Activated CD8-positive, alpha-beta memory T cell treated with anti-CD3 and anti-CD28 coated beads, Interleukin-2, amount 10 ng/mL, durations not matched to agents 7 days and 5 days (primary cell): ENCODE results near the gene SEC63. TPM values are rescaled to one million over a fixed set of nuclear protein-coding genes. Genes with fewer than 3 reads are reported as not detected.
"Not testable (repeated sequence)": the region's sequence is repeated elsewhere in the genome, so short reads cannot be mapped to it uniquely, and the experiment has no call there.

Experiments
- ATAC-seq: fragments of 150-1000 bp; cut with Tn5 transposase; one replicate; pipeline ENCODE4 v1.10.0; 2021; ENCODE audit warnings: moderate library complexity
- CTCF ChIA-PET: fragments of 350-600 bp; sonication (Branson Sonifier 250); formaldehyde crosslinking; loops from one replicate; lab custom pipeline; 2021; ENCODE audit warnings: antibody characterized with exemption; lab: Charles Lee
- DNase-seq: peaks from one replicate; pipeline ENCODE4 v3.0.0-alpha.2; 2020
- H3K27ac Mint-ChIP-seq: one replicate; pipeline ENCODE4 v1.8.0; 2021; ENCODE audit warnings: mild to moderate bottlenecking, mixed read lengths
- H3K27me3 Mint-ChIP-seq: one replicate; pipeline ENCODE4 v1.8.0; 2021; ENCODE audit warnings: mixed read lengths
- H3K36me3 Mint-ChIP-seq: one replicate; pipeline ENCODE4 v1.8.0; 2021; ENCODE audit warnings: mild to moderate bottlenecking, mixed read lengths
- H3K4me1 Mint-ChIP-seq: one replicate; pipeline ENCODE4 v1.8.0; 2021; ENCODE audit warnings: mixed read lengths
- H3K4me3 Mint-ChIP-seq: one replicate; pipeline ENCODE4 v1.8.0; 2021; ENCODE audit warnings: mild to moderate bottlenecking, moderate library complexity, mixed read lengths
- H3K9me3 Mint-ChIP-seq: one replicate; pipeline ENCODE4 v1.8.0; 2022; ENCODE audit warnings: low read depth, mixed read lengths
- total RNA-seq, 2 experiments: library from RNA; stranded (reverse); gene quantifications; one replicate each; pipeline ENCODE4 v1.2.3, GENCODE V29; 2021

Gene SEC63
- total RNA-seq, 2 experiments from 2014 or later, result 55.6 to 79.8 TPM

DNA sequence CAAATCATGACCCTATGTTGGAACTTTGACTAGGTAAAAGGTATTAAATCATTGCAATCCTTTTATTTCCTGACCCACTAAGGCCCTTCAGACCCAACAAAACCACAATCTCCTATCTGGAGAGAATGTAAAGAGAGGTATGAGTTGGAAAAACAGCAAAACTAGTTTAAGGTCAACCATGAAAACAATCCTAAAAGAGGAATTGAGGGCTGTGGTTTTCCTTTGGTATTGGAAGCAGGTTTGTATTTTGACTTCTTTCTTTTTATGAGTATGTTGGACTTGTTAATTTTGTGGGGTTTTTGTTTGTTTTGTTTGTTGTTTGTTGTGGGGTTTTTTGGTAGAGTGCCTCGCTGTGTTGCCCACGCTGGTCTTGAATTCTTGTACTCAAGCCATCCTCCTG lies 4.7 kb upstream of the SEC63 start:
- H3K4me3 Mint-ChIP-seq, result no peak overlapping the region
- H3K36me3 Mint-ChIP-seq, result no peaks in the 10 kb centered on the region
- H3K27me3 Mint-ChIP-seq, result peaks cover 11% of the 10 kb centered on the region
- DNase-seq (no peak), ATAC-seq (no peak)
- CTCF ChIA-PET, result no interaction called here
- peaks cover 6% of the 10 kb centered on the region for H3K4me1 Mint-ChIP-seq
- no peak overlapping the region for H3K27ac Mint-ChIP-seq
- no peaks in the 10 kb centered on the region for H3K9me3 Mint-ChIP-seq

DNA sequence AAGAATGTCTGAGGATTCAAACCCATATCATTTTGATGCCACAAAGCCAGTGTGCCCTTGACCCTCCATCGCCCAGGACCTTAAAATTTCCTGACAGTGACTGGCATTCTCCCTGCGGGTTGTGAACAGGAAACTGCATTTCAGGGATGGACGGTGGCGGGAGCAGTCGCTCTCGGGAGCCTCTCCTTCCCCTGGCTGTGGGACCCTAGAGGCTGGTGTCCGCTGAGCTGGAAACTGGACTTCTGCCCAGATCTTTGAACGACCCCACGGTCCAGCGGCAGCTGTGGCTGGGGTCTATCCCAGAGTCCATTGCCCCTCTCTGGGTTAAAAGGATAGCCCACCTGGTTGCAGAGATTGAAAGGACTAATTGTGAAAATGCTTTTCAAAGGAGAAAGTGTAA lies 1.4 kb upstream of the SEC63 start:
- ATAC-seq (no peak), DNase-seq (no peak)
- Mint-ChIP-seq H3K4me1 (peaks cover 30% of the 10 kb centered on the region), H3K27ac (no peak overlapping the region), H3K27me3 (peaks cover 11% of the 10 kb centered on the region), H3K4me3 (no peak overlapping the region), H3K36me3 (peaks cover 14% of the 10 kb centered on the region), H3K9me3 (no peaks in the 10 kb centered on the region)
- CTCF ChIA-PET, result no interaction called here

DNA sequence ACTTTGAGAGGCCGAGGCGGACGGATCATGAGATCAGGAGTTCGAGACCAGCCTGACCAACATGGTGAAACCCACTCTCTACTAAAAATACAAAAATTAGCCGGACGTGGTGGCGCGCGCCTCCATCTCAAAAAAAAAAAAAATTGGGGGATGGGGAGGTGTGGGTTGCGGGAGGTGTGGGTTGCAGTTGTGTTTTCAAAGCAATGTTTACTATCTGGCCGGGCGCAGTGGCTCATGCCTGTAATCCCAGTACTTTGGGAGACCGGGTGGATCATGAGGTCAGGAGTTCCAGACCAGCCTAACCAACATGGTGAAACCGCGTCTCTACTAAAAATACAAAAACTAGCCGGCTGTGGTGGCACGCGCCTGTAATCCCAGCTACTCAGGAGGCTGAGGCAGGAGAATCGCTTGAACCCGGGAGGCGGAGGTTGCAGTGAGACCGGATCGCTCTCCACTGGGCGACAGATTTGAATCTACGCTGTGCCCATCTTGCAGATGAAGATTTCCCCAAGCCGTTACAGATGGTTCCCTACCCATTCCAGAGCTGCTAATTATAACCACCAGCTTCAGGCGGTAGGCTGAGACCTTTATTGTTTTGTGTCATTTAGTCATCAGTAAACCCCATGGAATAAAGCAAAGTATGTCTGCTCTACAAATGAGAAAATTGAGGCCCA lies 818 bp upstream of the SEC63 start:
- H3K27me3 Mint-ChIP-seq, result peaks cover 11% of the 10 kb centered on the region
- not testable (repeated sequence) for DNase-seq, H3K9me3 Mint-ChIP-seq, ATAC-seq
- H3K4me1 Mint-ChIP-seq, result peaks cover 30% of the 10 kb centered on the region
- peaks cover 15% of the 10 kb centered on the region for H3K36me3 Mint-ChIP-seq
- CTCF ChIA-PET, result interaction anchor here (0.6 to 1.4 kb wide), 3 partner anchors 13 to 112 kb away, joined by 3 to 4 read pairs (median 3); no protein-coding TSS in a partner anchor
- H3K27ac Mint-ChIP-seq, result peak overlapping the region; percentile 40
- H3K4me3 Mint-ChIP-seq, result peak overlapping the region; percentile 99

DNA sequence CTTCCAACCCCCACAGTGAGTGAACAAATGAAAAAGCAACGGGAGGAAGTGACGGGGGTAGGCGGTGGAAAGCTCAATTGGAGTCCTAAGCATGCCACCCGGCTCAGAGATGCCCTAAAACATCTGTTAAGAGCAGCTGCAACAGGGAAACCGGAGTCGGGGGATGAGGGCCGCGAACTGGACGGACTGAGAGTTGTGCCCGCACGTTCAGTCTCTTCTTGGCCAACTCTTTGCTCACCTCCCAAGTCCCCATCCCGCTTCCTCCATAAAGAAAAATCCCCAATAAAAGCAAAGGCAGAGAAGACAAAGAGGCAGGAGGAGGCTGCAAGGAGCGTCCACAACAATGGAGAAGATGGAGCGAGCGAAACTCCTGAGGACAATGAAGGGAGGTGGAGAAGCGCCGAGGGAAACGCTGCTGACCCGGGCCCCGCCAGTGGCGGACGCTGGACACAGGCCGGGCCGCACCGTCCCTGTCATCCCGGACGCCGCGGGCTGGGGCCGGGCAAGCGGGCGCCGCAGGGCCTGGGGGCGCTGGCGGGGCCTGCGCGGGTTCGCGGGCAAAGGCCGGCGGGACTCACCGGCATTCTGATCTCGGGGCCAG lies 600 bp downstream of the SEC63 start:
- ATAC-seq, result peak; percentile 40
- peak; percentile 78 for DNase-seq
- CTCF ChIA-PET, result interaction anchor here (1.1 to 1.4 kb wide), 2 partner anchors 23 to 111 kb away, joined by 3 read pairs; no protein-coding TSS in a partner anchor
- peak overlapping the region; percentile 99 for H3K4me3 Mint-ChIP-seq
- H3K27ac Mint-ChIP-seq, result peak overlapping the region; percentile 99
- peaks cover 30% of the 10 kb centered on the region for H3K4me1 Mint-ChIP-seq
- H3K9me3 Mint-ChIP-seq, result no peaks in the 10 kb centered on the region
- peaks cover 11% of the 10 kb centered on the region for H3K27me3 Mint-ChIP-seq
- peaks cover 16% of the 10 kb centered on the region for H3K36me3 Mint-ChIP-seq

DNA sequence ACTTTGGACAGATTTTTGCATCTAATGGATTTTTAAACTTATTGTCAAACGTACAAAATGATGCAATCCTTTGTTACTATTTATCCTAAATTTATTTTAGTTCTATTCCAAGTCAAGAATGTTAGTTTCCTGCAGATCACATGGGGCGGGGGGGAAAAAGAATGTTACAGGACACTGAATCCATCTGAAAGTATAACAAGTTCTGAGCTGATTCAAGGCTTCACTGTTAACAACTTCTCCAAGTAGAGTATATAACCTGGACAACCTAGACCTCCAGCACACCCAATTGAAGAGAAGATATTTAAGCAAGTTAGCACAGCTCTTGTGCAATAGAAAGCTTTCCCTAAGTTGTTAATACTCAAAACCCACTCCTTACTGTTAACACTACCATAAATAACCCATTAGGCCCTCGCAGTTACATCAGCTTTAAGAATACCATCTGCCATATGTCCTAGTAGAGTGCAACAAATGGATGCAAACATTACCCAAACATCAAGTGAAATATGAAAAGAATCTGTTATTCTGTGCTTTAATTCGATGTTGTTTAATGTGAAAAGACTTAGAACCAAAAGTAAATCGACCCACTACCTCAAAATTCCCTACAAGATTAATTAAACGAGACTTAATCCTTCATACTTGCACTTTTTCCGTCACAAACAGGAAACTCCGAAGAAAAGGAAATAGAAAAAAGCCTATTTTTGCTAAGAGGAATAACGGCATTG lies 1.3 kb downstream of the SEC63 start:
- H3K9me3 Mint-ChIP-seq, result no peaks in the 10 kb centered on the region
- peaks cover 31% of the 10 kb centered on the region for H3K4me1 Mint-ChIP-seq
- H3K27me3 Mint-ChIP-seq, result peaks cover 11% of the 10 kb centered on the region
- peaks cover 16% of the 10 kb centered on the region for H3K36me3 Mint-ChIP-seq
- ATAC-seq (no peak), DNase-seq (no peak)
- H3K27ac Mint-ChIP-seq, result peak overlapping the region; percentile 99
- CTCF ChIA-PET, result interaction anchor here (0.5 to 1.1 kb wide), 3 partner anchors 24 to 1762 kb away, joined by 3 read pairs; no protein-coding TSS in a partner anchor
- peak overlapping the region; percentile 99 for H3K4me3 Mint-ChIP-seq

DNA sequence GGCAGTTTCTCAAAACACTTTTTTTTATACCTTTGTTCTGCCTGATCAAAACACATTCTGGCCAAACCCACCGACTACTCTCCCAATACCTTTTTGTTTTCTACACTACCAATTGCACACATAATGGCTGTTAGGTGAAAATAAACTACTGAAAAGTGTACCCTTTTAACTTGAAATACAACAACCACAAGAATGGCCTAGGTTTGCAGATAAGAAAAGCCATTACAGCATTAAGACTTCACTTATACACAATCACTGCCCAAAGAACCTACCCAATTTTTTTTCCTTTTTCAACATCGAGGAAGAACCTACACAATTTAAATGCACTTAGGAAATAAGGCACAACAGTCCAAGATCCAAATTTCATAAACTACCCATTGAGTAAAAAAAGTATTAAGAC lies 1.8 kb downstream of the SEC63 start:
- Mint-ChIP-seq H3K9me3 (no peaks in the 10 kb centered on the region), H3K27me3 (peaks cover 11% of the 10 kb centered on the region), H3K36me3 (peaks cover 16% of the 10 kb centered on the region), H3K4me1 (peaks cover 31% of the 10 kb centered on the region), H3K4me3 (peak overlapping the region; percentile 99), H3K27ac (peak overlapping the region; percentile 99)
- ATAC-seq (no peak), DNase-seq (no peak)
- CTCF ChIA-PET, result interaction anchor here (0.5 to 1.1 kb wide), 2 partner anchors 24 to 822 kb away, joined by 3 read pairs; no protein-coding TSS in a partner anchor

DNA sequence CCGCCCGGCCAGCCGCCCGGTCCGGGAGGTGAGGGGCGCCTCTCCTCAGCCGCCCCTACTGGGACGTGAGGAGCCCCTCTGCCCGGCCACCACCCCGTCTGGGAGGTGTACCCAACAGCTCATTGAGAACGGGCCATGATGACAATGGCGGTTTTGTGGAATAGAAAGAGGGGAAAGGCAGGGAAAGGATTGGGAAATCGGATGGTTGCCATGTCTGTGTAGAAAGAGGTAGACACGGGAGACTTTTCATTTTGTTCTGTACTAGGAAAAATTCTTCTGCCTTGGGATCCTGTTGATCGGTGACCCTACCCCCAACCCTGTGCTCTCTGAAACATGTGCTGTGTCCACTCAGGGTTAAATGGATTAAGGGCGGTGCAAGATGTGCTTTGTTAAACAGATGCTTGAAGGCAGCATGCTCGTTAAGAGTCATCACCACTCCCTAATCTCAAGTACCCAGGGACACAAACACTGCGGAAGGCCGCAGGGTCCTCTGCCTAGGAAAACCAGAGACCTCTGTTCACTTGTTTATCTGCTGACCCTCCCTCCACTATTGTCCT lies 4.1 kb downstream of the SEC63 start:
- Mint-ChIP-seq H3K4me1 (peaks cover 32% of the 10 kb centered on the region), H3K36me3 (peaks cover 18% of the 10 kb centered on the region)
- ATAC-seq, H3K27ac Mint-ChIP-seq, CTCF ChIA-PET, H3K9me3 Mint-ChIP-seq, H3K4me3 Mint-ChIP-seq, H3K27me3 Mint-ChIP-seq, DNase-seq: not testable (repeated sequence)

DNA sequence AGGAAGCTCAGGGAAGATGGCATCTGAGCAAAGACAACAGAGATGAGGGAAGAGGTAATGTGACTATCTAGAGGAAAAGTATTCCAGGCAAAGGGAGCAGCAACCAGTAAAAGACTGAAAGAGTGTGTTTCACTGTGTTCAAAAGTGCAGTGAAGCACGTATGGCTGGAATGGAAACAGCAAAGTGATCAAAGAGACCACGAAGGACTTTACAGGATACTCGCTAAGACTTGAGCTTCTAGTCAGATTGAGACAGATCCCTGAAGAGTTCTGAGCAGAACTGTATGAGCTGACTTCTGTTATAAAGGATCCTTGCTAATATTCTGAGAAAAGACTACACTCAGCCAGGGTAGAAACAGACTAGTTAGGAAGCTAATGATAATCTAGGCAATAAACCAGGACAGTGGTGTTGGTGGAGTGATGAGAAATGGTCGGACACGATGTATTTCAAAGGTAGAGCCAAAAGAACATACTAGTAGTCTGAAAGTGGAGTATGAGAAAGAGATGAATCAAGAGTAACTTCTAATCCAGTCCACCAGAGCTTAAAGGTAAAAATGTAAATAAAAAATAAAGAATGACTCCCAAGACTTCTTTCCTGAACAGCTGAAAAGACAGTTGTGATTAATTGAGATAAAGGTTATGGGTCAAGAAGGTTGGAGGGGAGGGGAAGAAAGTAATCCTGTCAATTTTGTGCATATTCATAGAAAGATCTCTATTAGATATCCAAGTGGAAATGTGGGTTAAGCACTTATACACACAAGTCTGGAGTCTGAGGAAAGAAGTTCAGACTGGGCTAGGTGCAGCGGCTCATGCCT lies 14.2 kb downstream of the SEC63 start:
- no peak for ATAC-seq
- Mint-ChIP-seq H3K4me1 (peaks cover 5% of the 10 kb centered on the region), H3K9me3 (no peaks in the 10 kb centered on the region), H3K36me3 (peaks cover 21% of the 10 kb centered on the region), H3K27me3 (no peaks in the 10 kb centered on the region), H3K27ac (no peak overlapping the region), H3K4me3 (no peak overlapping the region)
- CTCF ChIA-PET, result interaction anchor here (0.5 kb wide), 1 partner anchor 58 kb away, joined by 3 read pairs; no protein-coding TSS in a partner anchor
- no peak for DNase-seq

DNA sequence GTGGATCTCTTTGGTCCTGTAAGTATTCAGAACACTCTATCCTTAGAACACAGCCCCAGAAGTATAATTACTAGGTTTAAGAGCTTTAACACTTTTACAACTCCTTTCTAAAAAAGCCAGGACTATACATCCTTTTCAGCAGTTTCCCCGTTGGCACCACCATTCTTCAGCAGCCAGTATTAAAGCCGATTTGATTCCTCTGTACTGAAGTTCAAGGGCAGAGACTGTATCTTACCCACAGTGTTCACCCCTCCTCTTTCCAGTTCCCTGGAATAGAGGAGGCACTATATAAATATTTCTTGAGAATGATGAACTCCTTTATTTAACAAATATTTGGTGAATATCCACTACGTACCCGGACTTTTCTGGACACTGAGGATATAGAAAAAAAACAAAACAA lies 15.9 kb downstream of the SEC63 start:
- no peak overlapping the region for H3K27ac Mint-ChIP-seq
- CTCF ChIA-PET, result no interaction called here
- no peak overlapping the region for H3K4me3 Mint-ChIP-seq
- no peak for DNase-seq
- H3K36me3 Mint-ChIP-seq, result peaks cover 18% of the 10 kb centered on the region
- H3K9me3 Mint-ChIP-seq, result no peaks in the 10 kb centered on the region
- peaks cover 5% of the 10 kb centered on the region for H3K4me1 Mint-ChIP-seq
- H3K27me3 Mint-ChIP-seq, result no peaks in the 10 kb centered on the region
- no peak for ATAC-seq

DNA sequence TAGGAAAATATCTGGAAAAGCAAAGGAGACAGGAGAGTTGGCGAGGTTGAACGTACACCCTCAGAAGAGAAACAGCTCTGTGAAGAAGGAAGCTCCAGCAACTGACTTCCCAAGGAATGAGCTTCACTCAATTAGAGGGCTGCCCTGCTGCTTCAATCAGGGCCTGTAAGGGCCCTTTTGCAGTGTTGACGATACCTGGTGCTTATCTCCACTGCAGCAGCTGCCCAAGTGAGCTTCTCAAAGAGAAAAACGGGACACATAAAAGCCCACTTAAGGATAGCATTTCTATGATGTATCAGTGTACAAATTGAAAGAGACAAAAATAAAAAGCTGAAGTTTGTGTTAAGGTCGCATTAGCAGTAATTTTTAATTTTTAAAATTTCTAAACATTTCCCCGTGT lies 16.4 kb downstream of the SEC63 start:
- no peak for ATAC-seq
- CTCF ChIA-PET, result no interaction called here

DNA sequence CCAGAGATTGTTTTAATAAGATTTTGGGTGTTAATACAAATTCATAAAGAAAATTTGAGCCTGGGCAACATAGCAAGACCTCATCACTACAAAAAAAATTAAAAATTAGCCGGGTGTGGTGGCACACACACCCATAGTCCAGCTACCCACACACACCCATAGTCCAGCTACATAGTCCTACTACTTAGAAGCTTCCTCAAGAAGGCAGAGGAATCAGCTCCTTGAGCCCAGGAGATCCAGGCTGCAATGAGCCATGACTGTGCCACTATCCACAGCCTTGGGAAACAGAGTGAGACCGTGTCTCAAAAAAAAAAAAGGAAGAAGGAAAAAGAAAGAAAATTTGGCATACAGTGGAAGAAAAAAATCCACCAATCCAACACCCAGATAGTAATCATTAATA lies 16.8 kb downstream of the SEC63 start:
- DNase-seq (no peak), ATAC-seq (no peak)
- peaks cover 5% of the 10 kb centered on the region for H3K4me1 Mint-ChIP-seq
- peaks cover 22% of the 10 kb centered on the region for H3K36me3 Mint-ChIP-seq
- H3K4me3 Mint-ChIP-seq, result no peak overlapping the region
- CTCF ChIA-PET, result no interaction called here
- no peak overlapping the region for H3K27ac Mint-ChIP-seq
- H3K9me3 Mint-ChIP-seq, result peaks cover 2% of the 10 kb centered on the region
- no peaks in the 10 kb centered on the region for H3K27me3 Mint-ChIP-seq

More for the DNA sequence above, 16.4 kb downstream of the SEC63 start:
- DNase-seq, result no peak
- Mint-ChIP-seq H3K27ac (no peak overlapping the region), H3K36me3 (peaks cover 20% of the 10 kb centered on the region), H3K9me3 (peaks cover under 1% of the 10 kb centered on the region), H3K4me3 (no peak overlapping the region), H3K27me3 (no peaks in the 10 kb centered on the region), H3K4me1 (peaks cover 5% of the 10 kb centered on the region)

DNA sequence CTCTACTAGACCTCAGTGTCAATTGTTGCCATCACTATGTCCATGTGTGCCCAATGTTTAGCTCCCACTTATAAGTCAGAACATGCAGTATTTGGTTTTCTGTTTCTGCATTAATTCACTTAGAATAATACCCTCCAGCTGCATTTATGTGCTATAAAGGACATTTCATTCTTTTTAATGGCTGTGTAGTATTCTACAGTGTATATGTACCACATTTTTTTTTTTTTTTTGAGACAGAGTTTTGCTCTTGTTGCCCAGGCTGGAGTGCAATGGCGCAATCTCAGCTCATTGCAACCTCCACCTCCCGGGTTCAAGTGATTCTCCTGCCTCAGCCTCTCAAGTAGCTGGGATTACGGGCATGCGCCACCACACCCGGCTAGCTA lies 21.1 kb downstream of the SEC63 start:
- H3K27ac Mint-ChIP-seq, CTCF ChIA-PET, H3K9me3 Mint-ChIP-seq, H3K27me3 Mint-ChIP-seq, ATAC-seq, DNase-seq, H3K4me1 Mint-ChIP-seq, H3K4me3 Mint-ChIP-seq: not testable (repeated sequence)
- H3K36me3 Mint-ChIP-seq, result peaks cover 37% of the 10 kb centered on the region
